ENCODE measurements around the gene GAPDH.

Gene GAPDH

GRCh38 chr12:6546016-6546415 is 11.7 kb downstream of the GAPDH start:
- Histone ChIP-seq H3K4me2 (ENCODE audit: insufficient read depth, low read length, poor library complexity, severe bottlenecking) (no peak overlapping the region), H3K79me1 (ENCODE audit: low read depth, low read length) (peaks cover 6% of the 10 kb centered on the region), H3K4ac (ENCODE audit: low read length) (no peak overlapping the region), H3K4me3 (ENCODE audit: low read length in 2 of 2) (no peak overlapping the region), H3K27me3 (ENCODE audit: control insufficient read depth in 3 of 3, insufficient read depth in 3 of 3, low read depth in 1 of 3, low read length in 3 of 3) (no peaks in the 10 kb centered on the region), H2BK5ac (ENCODE audit: low read length) (no peak overlapping the region), H3K18ac (ENCODE audit: low read length) (no peak overlapping the region), H3K4me1 (ENCODE audit: control insufficient read depth in 2 of 2, insufficient read depth in 1 of 2, low read depth in 1 of 2, low read length in 2 of 2) (peaks cover 0 to 18% of the 10 kb centered on the region in 2 donors), H3K9me3 (replicated peaks in 1 of 2; ENCODE audit: control insufficient read depth in 2 of 2, insufficient read depth in 1 of 2, low read depth in 1 of 2, low read length in 2 of 2) (peaks cover 0 to 2% of the 10 kb centered on the region in 2 donors), H2BK12ac (ENCODE audit: low read length) (no peak overlapping the region), H4K91ac (ENCODE audit: low read depth, low read length, poor library complexity) (no peak overlapping the region), H2BK15ac (ENCODE audit: low read length) (no peak overlapping the region), H3K27ac (replicated peaks; ENCODE audit: low read length) (no peak overlapping the region), H3K14ac (ENCODE audit: low read length) (peak overlapping the region; percentile 56), H4K8ac (ENCODE audit: low read depth, low read length) (no peak overlapping the region), H2AK5ac (ENCODE audit: low read depth, low read length) (no peak overlapping the region), H2BK120ac (ENCODE audit: low read depth, low read length) (no peak overlapping the region), H3K36me3 (replicated peaks in 1 of 2; ENCODE audit: control insufficient read depth in 2 of 2, insufficient read depth in 2 of 2, low read length in 2 of 2) (peaks cover 27 to 81% of the 10 kb centered on the region in 2 donors), H3K23ac (ENCODE audit: low read depth, low read length, poor library complexity) (no peak overlapping the region), H2AFZ (ENCODE audit: low read length) (no peak overlapping the region), H3K9ac (ENCODE audit: low read depth, low read length, poor library complexity) (no peak overlapping the region)
- no peak for DNase-seq (ENCODE audit: low spot score)
- no CpG with 5 or more reads among the region's 10 CpGs for WGBS, 2 donors (ENCODE audit: extremely low coverage in 2 of 2, insufficient read length in 2 of 2, insufficient replicate concordance in 1 of 2)

GRCh38 chr12:6547566-6547965 is 13.2 kb downstream of the GAPDH start:
- H2BK5ac ChIP-seq (ENCODE audit: low read length): no peak overlapping the region
- no peak overlapping the region for H2BK12ac ChIP-seq (ENCODE audit: low read length)
- peaks cover 0 to 5% of the 10 kb centered on the region in 2 donors for H3K4me1 ChIP-seq (ENCODE audit: control insufficient read depth in 2 of 2, insufficient read depth in 1 of 2, low read depth in 1 of 2, low read length in 2 of 2)
- H3K36me3 ChIP-seq (replicated peaks in 1 of 2; ENCODE audit: control insufficient read depth in 2 of 2, insufficient read depth in 2 of 2, low read length in 2 of 2): peaks cover 31 to 86% of the 10 kb centered on the region in 2 donors
- peaks cover 0 to 2% of the 10 kb centered on the region in 2 donors for H3K9me3 ChIP-seq (replicated peaks in 1 of 2; ENCODE audit: control insufficient read depth in 2 of 2, insufficient read depth in 1 of 2, low read depth in 1 of 2, low read length in 2 of 2)
- no peak overlapping the region for H3K4me3 ChIP-seq (ENCODE audit: low read length in 2 of 2)
- no peak overlapping the region for H2AK5ac ChIP-seq (ENCODE audit: low read depth, low read length)
- no peak overlapping the region for H2BK120ac ChIP-seq (ENCODE audit: low read depth, low read length)
- H3K79me1 ChIP-seq (ENCODE audit: low read depth, low read length): peaks cover 10% of the 10 kb centered on the region
- no peak overlapping the region for H4K8ac ChIP-seq (ENCODE audit: low read depth, low read length)
- H2BK15ac ChIP-seq (ENCODE audit: low read length): no peak overlapping the region
- H3K23ac ChIP-seq (ENCODE audit: low read depth, low read length, poor library complexity): no peak overlapping the region
- H4K91ac ChIP-seq (ENCODE audit: low read depth, low read length, poor library complexity): no peak overlapping the region
- no CpG with 5 or more reads among the region's 1 CpG for WGBS, 2 donors (ENCODE audit: extremely low coverage in 2 of 2, insufficient read length in 2 of 2, insufficient replicate concordance in 1 of 2)
- H3K14ac ChIP-seq (ENCODE audit: low read length): no peak overlapping the region
- H3K27ac ChIP-seq (replicated peaks; ENCODE audit: low read length): no peak overlapping the region
- no peak overlapping the region for H2AFZ ChIP-seq (ENCODE audit: low read length)
- no peak overlapping the region for H3K4me2 ChIP-seq (ENCODE audit: insufficient read depth, low read length, poor library complexity, severe bottlenecking)
- no peak overlapping the region for H3K18ac ChIP-seq (ENCODE audit: low read length)
- H3K4ac ChIP-seq (ENCODE audit: low read length): no peak overlapping the region
- no peaks in the 10 kb centered on the region for H3K27me3 ChIP-seq (ENCODE audit: control insufficient read depth in 3 of 3, insufficient read depth in 3 of 3, low read depth in 1 of 3, low read length in 3 of 3)
- no peak for DNase-seq (ENCODE audit: low spot score)
- H3K9ac ChIP-seq (ENCODE audit: low read depth, low read length, poor library complexity): no peak overlapping the region

DNA sequence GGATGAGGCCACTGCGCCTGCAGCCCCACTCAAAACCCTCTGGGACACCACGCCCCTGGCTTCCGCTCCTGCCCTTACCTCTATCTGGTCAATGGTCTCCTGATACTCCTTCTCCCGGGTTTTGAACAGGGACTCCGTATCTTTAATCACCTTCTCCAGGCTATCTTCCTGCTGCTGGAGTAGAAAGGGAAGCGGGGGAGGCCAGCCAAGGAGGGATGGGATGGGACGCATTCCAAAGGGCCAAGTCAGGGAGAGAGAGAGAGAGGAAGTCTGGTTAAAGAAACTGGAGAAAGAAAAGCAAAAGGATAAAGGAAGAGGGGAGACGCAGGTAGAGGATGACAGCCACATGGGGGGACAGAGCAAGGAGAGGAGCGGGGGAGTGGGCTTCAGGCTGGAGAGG is 13.7 kb downstream of the GAPDH start:
- peaks cover 32 to 87% of the 10 kb centered on the region in 2 donors for H3K36me3 ChIP-seq (replicated peaks in 1 of 2; ENCODE audit: control insufficient read depth in 2 of 2, insufficient read depth in 2 of 2, low read length in 2 of 2)
- peaks cover 0 to under 1% of the 10 kb centered on the region in 2 donors for H3K4me1 ChIP-seq (ENCODE audit: control insufficient read depth in 2 of 2, insufficient read depth in 1 of 2, low read depth in 1 of 2, low read length in 2 of 2)
- no peak overlapping the region for H2AFZ ChIP-seq (ENCODE audit: low read length)

DNA sequence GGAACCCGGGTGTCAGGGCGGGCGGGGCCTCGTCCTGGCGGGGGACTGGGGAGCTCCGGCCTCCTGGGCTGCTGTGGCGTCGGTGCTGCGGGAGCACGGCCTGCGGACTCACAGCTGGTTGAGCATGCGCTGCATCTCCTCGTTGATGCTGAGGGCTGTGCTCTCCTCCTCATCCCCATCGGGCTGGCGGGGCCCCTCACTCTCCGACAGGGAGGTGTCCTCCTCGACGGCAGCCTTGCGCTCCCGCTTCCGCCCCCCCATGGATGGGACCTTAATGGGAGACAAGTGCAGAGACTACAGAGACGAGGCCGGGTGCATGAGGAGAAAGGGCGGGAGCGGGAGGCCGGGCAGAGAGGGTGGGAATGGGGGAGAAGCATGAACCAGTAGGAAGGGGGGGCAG is 14.2 kb downstream of the GAPDH start:
- Histone ChIP-seq H2BK12ac (ENCODE audit: low read length) (no peak overlapping the region), H4K8ac (ENCODE audit: low read depth, low read length) (peak overlapping the region; percentile 1), H3K18ac (ENCODE audit: low read length) (no peak overlapping the region), H3K4me1 (ENCODE audit: control insufficient read depth in 2 of 2, insufficient read depth in 1 of 2, low read depth in 1 of 2, low read length in 2 of 2) (peaks cover 1 to 3% of the 10 kb centered on the region in 2 donors), H4K91ac (ENCODE audit: low read depth, low read length, poor library complexity) (no peak overlapping the region), H2BK5ac (ENCODE audit: low read length) (no peak overlapping the region), H3K4ac (ENCODE audit: low read length) (no peak overlapping the region), H2AFZ (ENCODE audit: low read length) (no peak overlapping the region), H2AK5ac (ENCODE audit: low read depth, low read length) (no peak overlapping the region), H3K79me1 (ENCODE audit: low read depth, low read length) (peaks cover 13% of the 10 kb centered on the region), H3K27me3 (ENCODE audit: control insufficient read depth in 3 of 3, insufficient read depth in 3 of 3, low read depth in 1 of 3, low read length in 3 of 3) (no peaks in the 10 kb centered on the region), H3K36me3 (replicated peaks in 1 of 2; ENCODE audit: control insufficient read depth in 2 of 2, insufficient read depth in 2 of 2, low read length in 2 of 2) (peaks cover 35 to 87% of the 10 kb centered on the region in 2 donors), H3K27ac (replicated peaks; ENCODE audit: low read length) (no peak overlapping the region), H3K9me3 (replicated peaks in 1 of 2; ENCODE audit: control insufficient read depth in 2 of 2, insufficient read depth in 1 of 2, low read depth in 1 of 2, low read length in 2 of 2) (no peaks in the 10 kb centered on the region), H3K4me2 (ENCODE audit: insufficient read depth, low read length, poor library complexity, severe bottlenecking) (no peak overlapping the region), H3K23ac (ENCODE audit: low read depth, low read length, poor library complexity) (no peak overlapping the region), H3K14ac (ENCODE audit: low read length) (no peak overlapping the region), H2BK120ac (ENCODE audit: low read depth, low read length) (no peak overlapping the region), H2BK15ac (ENCODE audit: low read length) (no peak overlapping the region), H3K9ac (ENCODE audit: low read depth, low read length, poor library complexity) (no peak overlapping the region), H3K4me3 (ENCODE audit: low read length in 2 of 2) (no peak overlapping the region)
- no peak for DNase-seq (ENCODE audit: low spot score)
- no CpG with 5 or more reads among the region's 26 CpGs for WGBS, 2 donors (ENCODE audit: extremely low coverage in 2 of 2, insufficient read length in 2 of 2, insufficient replicate concordance in 1 of 2)

More for the DNA sequence above, 13.7 kb downstream of the GAPDH start:
- H3K4me2 ChIP-seq (ENCODE audit: insufficient read depth, low read length, poor library complexity, severe bottlenecking): no peak overlapping the region
- H3K4ac ChIP-seq (ENCODE audit: low read length): no peak overlapping the region
- H3K27me3 ChIP-seq (ENCODE audit: control insufficient read depth in 3 of 3, insufficient read depth in 3 of 3, low read depth in 1 of 3, low read length in 3 of 3): no peaks in the 10 kb centered on the region
- no peak overlapping the region for H2BK12ac ChIP-seq (ENCODE audit: low read length)
- H2BK5ac ChIP-seq (ENCODE audit: low read length): no peak overlapping the region
- no CpG with 5 or more reads among the region's 9 CpGs for WGBS, 2 donors (ENCODE audit: extremely low coverage in 2 of 2, insufficient read length in 2 of 2, insufficient replicate concordance in 1 of 2)
- H4K91ac ChIP-seq (ENCODE audit: low read depth, low read length, poor library complexity): no peak overlapping the region
- DNase-seq (ENCODE audit: low spot score): no peak
- H3K79me1 ChIP-seq (ENCODE audit: low read depth, low read length): peaks cover 10% of the 10 kb centered on the region
- no peak overlapping the region for H4K8ac ChIP-seq (ENCODE audit: low read depth, low read length)
- H3K9me3 ChIP-seq (replicated peaks in 1 of 2; ENCODE audit: control insufficient read depth in 2 of 2, insufficient read depth in 1 of 2, low read depth in 1 of 2, low read length in 2 of 2): peaks cover 0 to 2% of the 10 kb centered on the region in 2 donors
- H3K18ac ChIP-seq (ENCODE audit: low read length): no peak overlapping the region
- no peak overlapping the region for H2AK5ac ChIP-seq (ENCODE audit: low read depth, low read length)
- no peak overlapping the region for H3K9ac ChIP-seq (ENCODE audit: low read depth, low read length, poor library complexity)
- H2BK15ac ChIP-seq (ENCODE audit: low read length): no peak overlapping the region
- H3K4me3 ChIP-seq (ENCODE audit: low read length in 2 of 2): no peak overlapping the region
- H2BK120ac ChIP-seq (ENCODE audit: low read depth, low read length): peak overlapping the region; percentile 47
- H3K23ac ChIP-seq (ENCODE audit: low read depth, low read length, poor library complexity): no peak overlapping the region
- H3K14ac ChIP-seq (ENCODE audit: low read length): no peak overlapping the region
- no peak overlapping the region for H3K27ac ChIP-seq (replicated peaks; ENCODE audit: low read length)
